ENCODE data around the gene WNT9A.

- TF ChIP-seq, protein P1, sequence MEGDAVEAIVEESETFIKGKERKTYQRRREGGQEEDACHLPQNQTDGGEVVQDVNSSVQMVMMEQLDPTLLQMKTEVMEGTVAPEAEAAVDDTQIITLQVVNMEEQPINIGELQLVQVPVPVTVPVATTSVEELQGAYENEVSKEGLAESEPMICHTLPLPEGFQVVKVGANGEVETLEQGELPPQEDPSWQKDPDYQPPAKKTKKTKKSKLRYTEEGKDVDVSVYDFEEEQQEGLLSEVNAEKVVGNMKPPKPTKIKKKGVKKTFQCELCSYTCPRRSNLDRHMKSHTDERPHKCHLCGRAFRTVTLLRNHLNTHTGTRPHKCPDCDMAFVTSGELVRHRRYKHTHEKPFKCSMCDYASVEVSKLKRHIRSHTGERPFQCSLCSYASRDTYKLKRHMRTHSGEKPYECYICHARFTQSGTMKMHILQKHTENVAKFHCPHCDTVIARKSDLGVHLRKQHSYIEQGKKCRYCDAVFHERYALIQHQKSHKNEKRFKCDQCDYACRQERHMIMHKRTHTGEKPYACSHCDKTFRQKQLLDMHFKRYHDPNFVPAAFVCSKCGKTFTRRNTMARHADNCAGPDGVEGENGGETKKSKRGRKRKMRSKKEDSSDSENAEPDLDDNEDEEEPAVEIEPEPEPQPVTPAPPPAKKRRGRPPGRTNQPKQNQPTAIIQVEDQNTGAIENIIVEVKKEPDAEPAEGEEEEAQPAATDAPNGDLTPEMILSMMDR (IDR thresholded peaks at IDR 0.05; ENCODE audit: insufficient read depth, low read length) = no peak
- no peak for TF ChIP-seq REST (IDR thresholded peaks at IDR 0.05; ENCODE audit: insufficient replicate concordance, low read depth)
- no peak for TF ChIP-seq POLR2AphosphoS5 (IDR thresholded peaks at IDR 0.05; ENCODE audit: low read depth)
Observed at GRCh38 chr1:227935826-227936225, 11.9 kb downstream of the WNT9A start.
